Esophagus muscularis mucosa (tissue), 4 donors: ENCODE measurements around the gene NTF3. TPM values are rescaled to one million over a fixed set of nuclear protein-coding genes. Genes with fewer than 3 reads are reported as not detected.

ENCODE experiments used
- DNase-seq: peaks from one replicate; pipeline ENCODE4 v3.0.0-alpha.2; 2017; ENCODE audit errors: extremely low spot score
- H3K27ac ChIP-seq, 4 donors: fragments of 200-600 bp; sonication (generic); replicated peaks in 1 of 4; 1 replicate in 3 of 4; 2 replicates in 1 of 4; pipeline ENCODE4 v1.5.1; 2016 to 2019; ENCODE audit warnings: mild to moderate bottlenecking in 1 of 4
- H3K27me3 ChIP-seq, 4 donors: fragments of 200-600 bp; sonication (generic); one replicate each; pipeline versions ENCODE4 v1.5.1 to v1.6.0; 2016 to 2019
- H3K36me3 ChIP-seq, 4 donors: fragments of 200-600 bp; sonication (generic); one replicate each; pipeline ENCODE4 v1.5.1; 2016 to 2019
- H3K4me1 ChIP-seq, 4 donors: fragments of 200-600 bp; sonication (generic); one replicate each; pipeline ENCODE4 v1.5.1; 2016 to 2019
- H3K4me3 ChIP-seq, 4 donors: fragments of 200-600 bp; sonication (generic); 1 replicate in 2 of 4; 2 replicates in 2 of 4; pipeline ENCODE4 v1.5.1; 2016 to 2019; ENCODE audit warnings: mild to moderate bottlenecking in 4 of 4, moderate library complexity in 1 of 4
- H3K9me3 ChIP-seq, 4 donors: fragments of 200-600 bp; sonication (generic); 1 replicate in 3 of 4; 2 replicates in 1 of 4; pipeline ENCODE4 v1.5.1; 2016 to 2019
- EP300 ChIP-seq: sonication (generic); formaldehyde crosslinking; IDR thresholded peaks from one replicate; pipeline ENCODE4 v1.6.1; 2017; ENCODE audit warnings: antibody characterized with exemption
- POLR2A ChIP-seq: fragments of 450-650 bp; IDR thresholded peaks from one replicate; pipeline ENCODE4 v1.6.1; 2017; ENCODE audit warnings: antibody characterized with exemption, moderate library complexity, mild to moderate bottlenecking, low read depth
- POLR2AphosphoS5 ChIP-seq, 2 donors: sonication (generic); formaldehyde crosslinking; IDR thresholded peaks; one replicate each; pipeline ENCODE4 v1.6.1; 2017; ENCODE audit warnings: antibody characterized with exemption in 2 of 2
- WGBS: methylation state at CpG from one replicate; pipeline ENCODE4 v1.1.5; 2018; 5-methylcytosine and 5-hydroxymethylcytosine counted together
- intact Hi-C: fragments of 100-400 bp; cut with DNase I; formaldehyde crosslinking; loops from one replicate; pipeline ENCODE4 v1.15.1; 2023
- total RNA-seq, 4 donors: library from RNA; depleted of rRNA; stranded (reverse); fragments of >200 nt; gene quantifications; one replicate each; pipeline versions ENCODE4 v1.1.0 to v1.2.1, GENCODE V29; 2016
- TF ChIP-seq, protein P1 (sequence below), 3 experiments: fragments of 200-600 bp in 2 of 3; fragments of 450-650 bp in 1 of 3; sonication (generic) in 2 of 3; IDR thresholded peaks; one replicate each; pipeline ENCODE4 v1.5.1; 2017 to 2019; ENCODE audit warnings: antibody characterized with exemption in 3 of 3, mild to moderate bottlenecking in 2 of 3, moderate library complexity in 1 of 3

Gene NTF3
- total RNA-seq, 4 donors from 2014 or later: 0.71 to 1.2 (median 1.0) TPM; not detected in 1

DNA sequence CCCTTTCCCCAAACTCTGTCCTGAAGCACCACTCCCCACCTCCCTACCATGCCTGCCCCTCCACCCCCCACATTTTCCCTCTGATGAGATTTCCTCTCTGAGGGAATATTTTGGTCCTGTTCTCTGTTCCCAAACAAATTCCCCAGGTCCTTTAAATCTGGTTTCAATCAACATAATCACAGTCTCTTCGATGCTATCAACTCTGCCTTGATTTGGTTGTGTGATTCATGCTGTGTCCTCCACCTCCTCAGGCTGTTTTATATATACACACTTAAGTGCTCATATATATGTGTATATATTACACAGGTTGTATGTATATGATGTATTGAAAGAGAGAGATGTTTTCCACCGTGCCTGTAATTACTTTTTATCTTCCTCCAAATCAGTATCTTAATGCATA lies 36.0 kb downstream of the NTF3 start:
- DNase-seq: no peak
- Histone ChIP-seq H3K9me3 (no peaks in the 10 kb centered on the region), H3K27me3 (peaks cover 0 to 11% (median 0%) of the 10 kb centered on the region in 4 donors), H3K4me1 (no peaks in the 10 kb centered on the region), H3K27ac (no peak overlapping the region), H3K36me3 (no peaks in the 10 kb centered on the region), H3K4me3 (no peak overlapping the region)
- 55% methylated on average over 2 of the region's 2 CpGs for WGBS
- TF ChIP-seq POLR2A: no peak
- no peak for TF ChIP-seq EP300
- TF ChIP-seq, protein P1, sequence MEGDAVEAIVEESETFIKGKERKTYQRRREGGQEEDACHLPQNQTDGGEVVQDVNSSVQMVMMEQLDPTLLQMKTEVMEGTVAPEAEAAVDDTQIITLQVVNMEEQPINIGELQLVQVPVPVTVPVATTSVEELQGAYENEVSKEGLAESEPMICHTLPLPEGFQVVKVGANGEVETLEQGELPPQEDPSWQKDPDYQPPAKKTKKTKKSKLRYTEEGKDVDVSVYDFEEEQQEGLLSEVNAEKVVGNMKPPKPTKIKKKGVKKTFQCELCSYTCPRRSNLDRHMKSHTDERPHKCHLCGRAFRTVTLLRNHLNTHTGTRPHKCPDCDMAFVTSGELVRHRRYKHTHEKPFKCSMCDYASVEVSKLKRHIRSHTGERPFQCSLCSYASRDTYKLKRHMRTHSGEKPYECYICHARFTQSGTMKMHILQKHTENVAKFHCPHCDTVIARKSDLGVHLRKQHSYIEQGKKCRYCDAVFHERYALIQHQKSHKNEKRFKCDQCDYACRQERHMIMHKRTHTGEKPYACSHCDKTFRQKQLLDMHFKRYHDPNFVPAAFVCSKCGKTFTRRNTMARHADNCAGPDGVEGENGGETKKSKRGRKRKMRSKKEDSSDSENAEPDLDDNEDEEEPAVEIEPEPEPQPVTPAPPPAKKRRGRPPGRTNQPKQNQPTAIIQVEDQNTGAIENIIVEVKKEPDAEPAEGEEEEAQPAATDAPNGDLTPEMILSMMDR (IDR thresholded peaks at IDR 0.05): no peak
- no peak for TF ChIP-seq POLR2AphosphoS5 (IDR thresholded peaks at IDR 0.05)
- intact Hi-C loops: no loop called here

DNA sequence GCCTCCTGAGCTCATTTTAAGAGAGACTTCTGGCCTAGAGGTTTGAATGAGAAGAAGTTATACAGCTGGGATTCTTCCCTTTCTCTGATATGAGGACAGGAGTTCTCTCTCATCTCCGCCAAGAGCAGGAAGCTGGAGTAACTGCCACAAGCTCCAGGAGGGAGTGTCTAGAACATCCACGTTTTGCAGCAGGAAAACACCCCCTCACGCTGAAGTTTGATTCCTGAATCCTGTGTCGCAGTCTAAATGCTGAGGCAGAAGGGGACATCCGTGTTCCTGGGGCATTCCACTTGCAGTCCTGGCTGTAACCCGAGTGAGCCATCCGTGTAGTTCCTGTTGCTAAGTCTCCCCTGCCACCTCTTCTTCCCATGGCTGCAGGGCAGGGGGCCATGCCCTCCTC lies 38.3 kb downstream of the NTF3 start:
- intact Hi-C loops: no loop called here
- 68% methylated on average over 7 of the region's 7 CpGs for WGBS
- Histone ChIP-seq H3K36me3 (no peaks in the 10 kb centered on the region), H3K4me3 (no peak overlapping the region), H3K9me3 (no peaks in the 10 kb centered on the region), H3K4me1 (no peaks in the 10 kb centered on the region), H3K27ac (no peak overlapping the region), H3K27me3 (peaks cover 0 to 23% (median 0%) of the 10 kb centered on the region in 4 donors)
- DNase-seq: no peak
- no peak for TF ChIP-seq POLR2A
- no peak for TF ChIP-seq POLR2AphosphoS5 (IDR thresholded peaks at IDR 0.05)
- TF ChIP-seq, protein P1 (IDR thresholded peaks at IDR 0.05): no peak
- no peak for TF ChIP-seq EP300

DNA sequence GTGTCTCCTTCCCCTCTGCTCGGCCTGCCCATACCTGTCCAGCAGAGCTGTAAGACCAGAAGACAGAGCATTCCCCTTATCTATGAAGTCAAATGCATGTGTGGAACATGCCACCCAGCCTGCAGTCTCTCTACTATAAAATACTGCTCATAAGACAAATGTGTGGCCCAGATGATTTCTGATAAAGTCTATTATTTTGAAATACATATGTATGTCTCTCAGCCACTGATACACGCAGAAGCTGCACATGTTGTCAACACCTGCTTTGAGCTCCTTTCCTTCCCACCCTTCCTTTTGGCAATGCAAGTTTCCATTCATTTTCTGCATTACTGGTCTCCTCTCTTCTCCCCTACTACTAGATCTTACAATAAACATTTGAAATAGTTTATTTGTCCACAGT lies 38.8 kb downstream of the NTF3 start:
- WGBS: 89% methylated on average over 2 of the region's 2 CpGs

DNA sequence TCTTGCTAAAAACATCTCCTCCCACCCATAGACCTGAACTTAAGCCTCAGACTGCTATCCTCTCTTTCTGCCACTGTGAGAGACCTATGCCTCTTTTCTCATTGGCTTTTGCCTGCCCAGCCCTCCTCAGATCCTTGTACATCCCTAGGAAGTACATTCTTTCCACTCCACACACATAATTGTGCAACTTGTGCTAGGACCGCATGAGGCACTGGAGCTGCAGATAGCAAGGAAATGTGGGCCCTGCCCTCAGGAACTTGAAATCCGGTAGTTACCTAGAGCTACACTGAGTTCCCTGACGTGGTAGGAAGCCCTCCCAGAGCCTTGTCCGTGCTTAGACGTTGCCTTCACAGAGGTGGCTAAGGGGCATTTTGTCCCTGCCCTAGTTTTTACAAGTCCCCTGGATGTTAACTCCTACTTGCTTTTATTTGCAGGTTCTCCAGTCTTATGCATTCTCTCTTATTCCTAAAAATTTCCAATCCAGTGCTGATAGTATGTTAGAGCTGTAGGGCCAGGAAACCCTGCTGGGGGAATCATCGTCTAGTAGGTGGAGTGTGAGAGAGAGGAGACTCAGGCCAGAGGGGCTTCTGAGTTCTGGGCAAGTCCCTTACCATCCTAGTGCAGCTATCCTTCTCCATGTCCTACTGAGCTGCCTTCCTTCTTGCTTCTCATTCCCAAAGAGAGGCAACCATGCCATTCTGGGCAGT lies 41.3 kb downstream of the NTF3 start:
- TF ChIP-seq POLR2AphosphoS5 (IDR thresholded peaks at IDR 0.05): no peak
- TF ChIP-seq POLR2A: no peak
- TF ChIP-seq, protein P1 (IDR thresholded peaks at IDR 0.05): no peak
- TF ChIP-seq EP300: no peak
- peaks cover 0 to 23% (median 0%) of the 10 kb centered on the region in 4 donors for H3K27me3 ChIP-seq
- 86% methylated on average over 6 of the region's 6 CpGs for WGBS
- DNase-seq: no peak
- intact Hi-C loops: no loop called here
- no peak overlapping the region for H3K4me3 ChIP-seq
- H3K9me3 ChIP-seq: no peaks in the 10 kb centered on the region
- no peaks in the 10 kb centered on the region for H3K36me3 ChIP-seq
- H3K4me1 ChIP-seq: no peaks in the 10 kb centered on the region
- H3K27ac ChIP-seq: no peak overlapping the region

More for the DNA sequence above, 38.8 kb downstream of the NTF3 start:
- intact Hi-C loops: no loop called here
- TF ChIP-seq POLR2AphosphoS5 (IDR thresholded peaks at IDR 0.05) (no peak), POLR2A (no peak), EP300 (no peak)
- TF ChIP-seq, protein P1 (IDR thresholded peaks at IDR 0.05): no peak
- H3K27ac ChIP-seq: no peak overlapping the region
- H3K27me3 ChIP-seq: peaks cover 0 to 23% (median 0%) of the 10 kb centered on the region in 4 donors
- no peak overlapping the region for H3K4me3 ChIP-seq
- no peaks in the 10 kb centered on the region for H3K36me3 ChIP-seq
- no peak for DNase-seq
- H3K9me3 ChIP-seq: no peaks in the 10 kb centered on the region
- no peaks in the 10 kb centered on the region for H3K4me1 ChIP-seq

DNA sequence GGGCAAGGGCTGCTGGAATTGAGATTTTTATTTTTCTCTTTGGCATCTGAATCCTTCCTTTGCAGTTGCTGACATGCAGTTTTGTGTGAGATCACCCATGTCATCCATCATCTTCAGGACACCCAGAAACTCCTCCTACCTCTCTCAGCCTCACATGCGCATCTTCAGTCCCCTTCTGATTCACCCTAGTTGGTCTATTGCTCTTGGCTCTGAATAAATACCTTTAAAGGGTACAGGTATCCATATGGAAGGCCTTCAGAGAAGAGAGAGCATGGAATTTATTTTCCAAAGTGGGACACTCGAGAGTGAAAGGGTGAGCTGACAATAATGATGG lies 41.8 kb downstream of the NTF3 start:
- Histone ChIP-seq H3K27me3 (peaks cover 0 to 18% (median 0%) of the 10 kb centered on the region in 4 donors), H3K4me1 (no peaks in the 10 kb centered on the region), H3K9me3 (no peaks in the 10 kb centered on the region), H3K27ac (no peak overlapping the region), H3K36me3 (no peaks in the 10 kb centered on the region), H3K4me3 (no peak overlapping the region)
- WGBS: 80% methylated on average over 2 of the region's 2 CpGs
- DNase-seq: no peak
- no peak for TF ChIP-seq POLR2AphosphoS5 (IDR thresholded peaks at IDR 0.05)
- TF ChIP-seq, protein P1 (IDR thresholded peaks at IDR 0.05): no peak
- no peak for TF ChIP-seq EP300
- TF ChIP-seq POLR2A: no peak
- intact Hi-C loops: no loop called here
